ENCODE results near the gene PI3. TPM values are rescaled to one million over a fixed set of nuclear protein-coding genes. Genes with fewer than 3 reads are reported as not detected.

PI3 gene
- total and polyA plus RNA-seq, 9 of the 15 experiments (the other 6 are each of a cell fraction or from before 2014, with no cell fraction given) = not detected

DNA sequence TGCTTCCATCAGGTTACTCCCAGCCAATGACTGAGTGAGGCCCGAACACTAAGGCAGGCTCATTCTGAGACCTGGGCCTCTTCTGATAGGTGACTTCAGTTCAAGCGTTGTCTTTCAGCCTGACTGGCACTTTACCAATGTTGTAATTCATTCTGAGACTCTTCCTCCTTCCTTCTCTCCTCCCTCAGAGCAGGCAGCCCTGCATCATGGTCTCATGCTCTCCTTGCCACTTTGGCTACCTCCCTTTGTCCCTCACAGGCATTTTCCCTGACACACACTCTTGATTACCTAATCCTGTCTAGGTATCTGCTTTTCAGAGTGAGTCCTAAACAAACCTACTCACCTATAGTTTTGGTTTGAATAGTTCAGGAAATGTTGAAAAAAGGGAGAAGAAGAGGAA, 37.8 kb upstream of the PI3 start (continued):
- TF ChIP-seq PHB2 (IDR thresholded peaks at IDR 0.05; ENCODE audit: low read depth) = no peak
- no peak for TF ChIP-seq KLF13 (tag; IDR thresholded peaks at IDR 0.05; ENCODE audit: borderline replicate concordance, low read depth)
- TF ChIP-seq TRIM24 (IDR thresholded peaks at IDR 0.05) = no peak
- no peak for TF ChIP-seq ZNF696 (CRISPR knock-in tag; conservative IDR thresholded peaks at IDR 0.05)
- TF ChIP-seq ZKSCAN8 (CRISPR knock-in tag; IDR thresholded peaks at IDR 0.05) = no peak
- no peak for TF ChIP-seq SIN3A (IDR thresholded peaks at IDR 0.05; ENCODE audit: borderline replicate concordance in 2 of 2, control insufficient read depth in 1 of 2, low read depth in 2 of 2, low read length in 2 of 2)
- TF ChIP-seq, protein P1, sequence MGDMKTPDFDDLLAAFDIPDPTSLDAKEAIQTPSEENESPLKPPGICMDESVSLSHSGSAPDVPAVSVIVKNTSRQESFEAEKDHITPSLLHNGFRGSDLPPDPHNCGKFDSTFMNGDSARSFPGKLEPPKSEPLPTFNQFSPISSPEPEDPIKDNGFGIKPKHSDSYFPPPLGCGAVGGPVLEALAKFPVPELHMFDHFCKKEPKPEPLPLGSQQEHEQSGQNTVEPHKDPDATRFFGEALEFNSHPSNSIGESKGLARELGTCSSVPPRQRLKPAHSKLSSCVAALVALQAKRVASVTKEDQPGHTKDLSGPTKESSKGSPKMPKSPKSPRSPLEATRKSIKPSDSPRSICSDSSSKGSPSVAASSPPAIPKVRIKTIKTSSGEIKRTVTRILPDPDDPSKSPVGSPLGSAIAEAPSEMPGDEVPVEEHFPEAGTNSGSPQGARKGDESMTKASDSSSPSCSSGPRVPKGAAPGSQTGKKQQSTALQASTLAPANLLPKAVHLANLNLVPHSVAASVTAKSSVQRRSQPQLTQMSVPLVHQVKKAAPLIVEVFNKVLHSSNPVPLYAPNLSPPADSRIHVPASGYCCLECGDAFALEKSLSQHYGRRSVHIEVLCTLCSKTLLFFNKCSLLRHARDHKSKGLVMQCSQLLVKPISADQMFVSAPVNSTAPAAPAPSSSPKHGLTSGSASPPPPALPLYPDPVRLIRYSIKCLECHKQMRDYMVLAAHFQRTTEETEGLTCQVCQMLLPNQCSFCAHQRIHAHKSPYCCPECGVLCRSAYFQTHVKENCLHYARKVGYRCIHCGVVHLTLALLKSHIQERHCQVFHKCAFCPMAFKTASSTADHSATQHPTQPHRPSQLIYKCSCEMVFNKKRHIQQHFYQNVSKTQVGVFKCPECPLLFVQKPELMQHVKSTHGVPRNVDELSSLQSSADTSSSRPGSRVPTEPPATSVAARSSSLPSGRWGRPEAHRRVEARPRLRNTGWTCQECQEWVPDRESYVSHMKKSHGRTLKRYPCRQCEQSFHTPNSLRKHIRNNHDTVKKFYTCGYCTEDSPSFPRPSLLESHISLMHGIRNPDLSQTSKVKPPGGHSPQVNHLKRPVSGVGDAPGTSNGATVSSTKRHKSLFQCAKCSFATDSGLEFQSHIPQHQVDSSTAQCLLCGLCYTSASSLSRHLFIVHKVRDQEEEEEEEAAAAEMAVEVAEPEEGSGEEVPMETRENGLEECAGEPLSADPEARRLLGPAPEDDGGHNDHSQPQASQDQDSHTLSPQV (IDR thresholded peaks at IDR 0.05) = no peak
- no peak for TF ChIP-seq ZNF77 (CRISPR knock-in tag; IDR thresholded peaks at IDR 0.05)
- TF ChIP-seq, protein P2, sequence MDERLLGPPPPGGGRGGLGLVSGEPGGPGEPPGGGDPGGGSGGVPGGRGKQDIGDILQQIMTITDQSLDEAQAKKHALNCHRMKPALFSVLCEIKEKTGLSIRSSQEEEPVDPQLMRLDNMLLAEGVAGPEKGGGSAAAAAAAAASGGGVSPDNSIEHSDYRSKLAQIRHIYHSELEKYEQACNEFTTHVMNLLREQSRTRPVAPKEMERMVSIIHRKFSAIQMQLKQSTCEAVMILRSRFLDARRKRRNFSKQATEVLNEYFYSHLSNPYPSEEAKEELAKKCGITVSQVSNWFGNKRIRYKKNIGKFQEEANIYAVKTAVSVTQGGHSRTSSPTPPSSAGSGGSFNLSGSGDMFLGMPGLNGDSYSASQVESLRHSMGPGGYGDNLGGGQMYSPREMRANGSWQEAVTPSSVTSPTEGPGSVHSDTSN (CRISPR knock-in tag; IDR thresholded peaks at IDR 0.05; ENCODE audit: low read depth) = no peak
- TF ChIP-seq, protein P2 (tag; conservative IDR thresholded peaks at IDR 0.05; ENCODE audit: low read depth) = no peak

Data from K562 (cell line).